Progenitor cell of endocrine pancreas (in vitro differentiated cells): ENCODE results near the gene HNRNPH1. TPM values are rescaled to one million over a fixed set of nuclear protein-coding genes. Genes with fewer than 3 reads are reported as not detected.
A peak's percentile ranks its signal among the peaks of the same experiment; 100 is the strongest.

ENCODE experiments used
- DNase-seq: peaks from one replicate; pipeline ENCODE4 v3.0.0; 2021; ENCODE audit warnings: low spot score; ENCODE audit not compliant: unreplicated experiment
- H3K27ac Mint-ChIP-seq: 2 replicates; pipeline ENCODE4 v1.8.0; 2021; ENCODE audit warnings: mild to moderate bottlenecking, moderate library complexity, mixed read lengths
- H3K27me3 Mint-ChIP-seq: 2 replicates; pipeline ENCODE4 v1.8.0; 2021; ENCODE audit warnings: mixed read lengths
- H3K36me3 Mint-ChIP-seq: 2 replicates; pipeline ENCODE4 v1.8.0; 2022; ENCODE audit warnings: mixed read lengths; ENCODE audit not compliant: insufficient read depth
- H3K4me1 Mint-ChIP-seq: 2 replicates; pipeline ENCODE4 v1.8.0; 2021; ENCODE audit warnings: low read depth, mixed read lengths
- H3K4me3 Mint-ChIP-seq: 2 replicates; pipeline ENCODE4 v1.8.0; 2021; ENCODE audit warnings: low read depth, mild to moderate bottlenecking, moderate library complexity, mixed read lengths
- H3K9me3 Mint-ChIP-seq: 2 replicates; pipeline ENCODE4 v1.8.0; 2021; ENCODE audit warnings: low read depth, mixed read lengths
- total RNA-seq: library from RNA; stranded (reverse); gene quantifications from 2 replicates; pipeline ENCODE4 v1.2.1, GENCODE V29; 2021
- TF ChIP-seq, protein P1 (sequence below): fragments of 200-600 bp; sonication (generic); IDR thresholded peaks from one replicate; pipeline ENCODE4 v1.5.0; 2021; ENCODE audit warnings: antibody characterized with exemption, mild to moderate bottlenecking; ENCODE audit not compliant: unreplicated experiment

HNRNPH1 gene
- total RNA-seq, 1 donor from 2014 or later, result 1,377 TPM

DNA sequence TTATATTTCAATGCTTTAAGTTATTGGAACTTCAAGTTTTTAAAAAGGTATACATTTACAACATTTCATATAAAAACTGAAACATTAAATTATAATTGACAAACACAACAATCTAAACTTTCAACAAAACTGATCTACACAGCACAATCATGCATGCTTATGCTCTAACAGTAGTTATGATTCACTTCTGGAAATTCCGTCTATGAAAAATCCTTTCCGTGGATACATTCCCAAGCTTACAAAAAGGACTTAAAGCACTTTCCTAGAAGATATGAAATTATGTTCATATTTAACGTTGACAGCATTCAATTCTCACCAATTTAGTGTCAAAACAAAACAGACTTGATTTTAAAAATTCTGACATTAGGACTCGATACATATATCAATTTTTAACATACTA, 3.7 kb downstream of the HNRNPH1 start:
- TF ChIP-seq, protein P1, sequence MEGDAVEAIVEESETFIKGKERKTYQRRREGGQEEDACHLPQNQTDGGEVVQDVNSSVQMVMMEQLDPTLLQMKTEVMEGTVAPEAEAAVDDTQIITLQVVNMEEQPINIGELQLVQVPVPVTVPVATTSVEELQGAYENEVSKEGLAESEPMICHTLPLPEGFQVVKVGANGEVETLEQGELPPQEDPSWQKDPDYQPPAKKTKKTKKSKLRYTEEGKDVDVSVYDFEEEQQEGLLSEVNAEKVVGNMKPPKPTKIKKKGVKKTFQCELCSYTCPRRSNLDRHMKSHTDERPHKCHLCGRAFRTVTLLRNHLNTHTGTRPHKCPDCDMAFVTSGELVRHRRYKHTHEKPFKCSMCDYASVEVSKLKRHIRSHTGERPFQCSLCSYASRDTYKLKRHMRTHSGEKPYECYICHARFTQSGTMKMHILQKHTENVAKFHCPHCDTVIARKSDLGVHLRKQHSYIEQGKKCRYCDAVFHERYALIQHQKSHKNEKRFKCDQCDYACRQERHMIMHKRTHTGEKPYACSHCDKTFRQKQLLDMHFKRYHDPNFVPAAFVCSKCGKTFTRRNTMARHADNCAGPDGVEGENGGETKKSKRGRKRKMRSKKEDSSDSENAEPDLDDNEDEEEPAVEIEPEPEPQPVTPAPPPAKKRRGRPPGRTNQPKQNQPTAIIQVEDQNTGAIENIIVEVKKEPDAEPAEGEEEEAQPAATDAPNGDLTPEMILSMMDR, result no peak
- H3K27me3 Mint-ChIP-seq, result no peaks in the 10 kb centered on the region
- H3K27ac Mint-ChIP-seq, result no peak overlapping the region
- H3K4me1 Mint-ChIP-seq, result peaks cover 56% of the 10 kb centered on the region
- H3K36me3 Mint-ChIP-seq, result peaks cover 64% of the 10 kb centered on the region
- H3K9me3 Mint-ChIP-seq, result no peaks in the 10 kb centered on the region
- no peak for DNase-seq
- peak overlapping the region; percentile 99 for H3K4me3 Mint-ChIP-seq

- DNase-seq, result no peak
- H3K9me3 Mint-ChIP-seq, result no peaks in the 10 kb centered on the region
Observed at GRCh38 chr5:179618923-179619554, 4.4 kb downstream of the HNRNPH1 start.

GRCh38 chr5:179617930-179618329, 5.5 kb downstream of the HNRNPH1 start:
- DNase-seq, result no peak
- Mint-ChIP-seq H3K4me3 (peak overlapping the region; percentile 29), H3K27ac (peak overlapping the region; percentile 89), H3K4me1 (peaks cover 60% of the 10 kb centered on the region), H3K27me3 (no peaks in the 10 kb centered on the region), H3K9me3 (no peaks in the 10 kb centered on the region), H3K36me3 (peaks cover 77% of the 10 kb centered on the region)
- TF ChIP-seq, protein P1, result no peak

More at GRCh38 chr5:179618923-179619554, 4.4 kb downstream of the HNRNPH1 start:
- Mint-ChIP-seq H3K36me3 (peaks cover 70% of the 10 kb centered on the region), H3K27me3 (no peaks in the 10 kb centered on the region), H3K4me3 (peak overlapping the region; percentile 99), H3K27ac (peak overlapping the region; percentile 85), H3K4me1 (peaks cover 54% of the 10 kb centered on the region)
- TF ChIP-seq, protein P1, result no peak

DNA sequence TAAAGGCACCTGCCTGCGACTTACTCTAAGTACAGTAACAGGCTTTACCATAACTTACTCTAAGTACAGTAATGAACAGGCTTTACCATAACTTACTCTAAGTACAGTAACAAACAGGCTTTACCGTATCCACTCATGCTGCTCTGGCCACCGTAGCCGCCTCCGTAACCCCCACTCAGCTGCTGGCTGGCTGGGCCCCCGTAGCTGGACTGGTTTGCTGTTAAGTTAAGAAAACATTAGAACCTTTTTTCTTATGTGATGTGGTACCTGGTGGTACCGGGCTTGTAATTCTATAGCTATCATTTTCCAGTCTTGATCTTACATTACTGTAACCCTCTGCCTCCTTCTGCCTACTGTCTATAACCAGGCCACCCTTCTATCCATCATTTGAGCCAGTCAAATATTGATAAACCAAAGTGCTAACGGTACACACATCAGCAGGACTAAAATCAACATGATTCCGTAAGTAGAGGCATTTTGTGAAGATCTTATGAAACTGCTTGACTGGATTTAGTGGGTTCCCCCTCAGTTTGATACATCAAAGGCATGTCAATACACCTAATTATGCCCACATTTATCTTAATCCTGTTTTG, 7.4 kb downstream of the HNRNPH1 start:
- H3K27me3 Mint-ChIP-seq, result no peaks in the 10 kb centered on the region
- no peaks in the 10 kb centered on the region for H3K9me3 Mint-ChIP-seq
- H3K4me1 Mint-ChIP-seq, result peaks cover 59% of the 10 kb centered on the region
- H3K4me3 Mint-ChIP-seq, result no peak overlapping the region
- DNase-seq, result no peak
- H3K27ac Mint-ChIP-seq, result peak overlapping the region; percentile 62
- peaks cover 71% of the 10 kb centered on the region for H3K36me3 Mint-ChIP-seq
- TF ChIP-seq, protein P1, result no peak

GRCh38 chr5:179615203-179615602, 8.3 kb downstream of the HNRNPH1 start:
- no peaks in the 10 kb centered on the region for H3K9me3 Mint-ChIP-seq
- DNase-seq, result no peak
- H3K27me3 Mint-ChIP-seq, result no peaks in the 10 kb centered on the region
- TF ChIP-seq, protein P1, result no peak
- peak overlapping the region; percentile 81 for H3K27ac Mint-ChIP-seq
- peaks cover 66% of the 10 kb centered on the region for H3K36me3 Mint-ChIP-seq
- H3K4me1 Mint-ChIP-seq, result peaks cover 54% of the 10 kb centered on the region
- no peak overlapping the region for H3K4me3 Mint-ChIP-seq
